GM12892 (cell line): ENCODE measurements around the gene FALEC. TPM values are rescaled to one million over a fixed set of nuclear protein-coding genes. Genes with fewer than 3 reads are reported as not detected.

Experiments
- DNase-seq: peaks from one replicate; pipeline ENCODE4 v3.0.0; 2011; ENCODE audit not compliant: insufficient read length
- FAIRE-seq: peaks from 2 replicates; lab custom pipeline; 2011; peaks lifted over from hg19 to GRCh38; lab: Jason Lieb, UNC
- POLR2A ChIP-seq: IDR thresholded peaks from 2 replicates; pipeline ENCODE4 v1.6.1; 2011; ENCODE audit warnings: low read depth, low read length, control low read depth
- POLR2AphosphoS5 ChIP-seq: IDR thresholded peaks from 2 replicates; pipeline ENCODE4 v1.6.1; 2011; ENCODE audit warnings: low read depth, low read length, control low read depth
- TAF1 ChIP-seq: IDR thresholded peaks from 2 replicates; pipeline ENCODE4 v1.6.1; 2011; ENCODE audit warnings: low read depth, mild to moderate bottlenecking, control low read depth, low read length, borderline replicate concordance
- polyA plus RNA-seq: library from polyadenylated mRNA; unstranded; fragments of >200 nt; gene quantifications from one replicate; pipeline ENCODE4 v1.2.1, GENCODE V29; 2012; ENCODE audit warnings: missing spikeins, inconsistent platforms; ENCODE audit not compliant: missing spikeins

Gene FALEC
- polyA plus RNA-seq, result 1.00 TPM

DNA sequence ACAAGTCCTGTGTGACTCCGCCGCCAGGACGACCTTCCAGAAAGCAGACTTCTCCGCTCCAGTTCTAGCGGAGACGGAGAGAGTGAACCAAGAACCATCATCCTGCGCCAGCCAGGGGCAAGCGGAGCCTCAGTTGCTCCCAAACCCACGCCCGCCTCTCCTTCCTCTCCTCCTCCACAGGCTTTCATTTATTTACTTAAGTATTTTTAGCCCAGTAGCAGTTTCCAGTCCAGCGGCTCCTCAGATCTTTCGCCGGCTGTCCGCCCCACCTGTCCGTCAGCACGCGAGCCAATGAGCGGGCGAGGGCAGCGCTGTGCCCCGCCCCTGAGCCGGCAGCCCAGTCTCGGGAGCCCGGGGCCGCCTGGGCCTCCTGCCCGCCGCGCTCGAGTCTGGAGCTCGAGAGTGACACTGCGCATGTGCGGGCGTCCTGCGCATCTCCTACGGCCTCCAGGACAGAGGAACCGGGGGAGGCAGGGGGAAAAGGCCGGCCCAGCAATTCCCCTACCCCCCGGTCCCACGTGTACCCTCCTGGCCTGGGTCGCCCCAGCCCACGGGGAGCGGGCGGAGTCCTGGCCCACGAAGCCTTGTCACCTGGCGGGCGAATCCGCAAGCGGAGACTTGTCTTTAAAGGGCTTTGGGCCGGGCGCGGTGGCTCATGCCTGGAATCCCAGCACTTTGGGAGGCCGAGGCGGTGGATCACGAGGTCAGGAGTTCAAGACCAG lies at the start of gene FALEC:
TSS of gene FALEC (plus strand) at position 425 of the 722 bp plus-strand sequence.
- DNase-seq, result peak; percentile 98
- no peak for TF ChIP-seq POLR2AphosphoS5
- TF ChIP-seq POLR2A, result peak; percentile 38; the same call in 1 of the 2 replicates
- FAIRE-seq, result peak; percentile 87

GRCh38 chr1:150466964-150467363 lies 48.6 kb upstream of the FALEC start:
- DNase-seq (no peak), FAIRE-seq (no peak)
- TF ChIP-seq TAF1, result no peak
- no peak for TF ChIP-seq POLR2AphosphoS5
- no peak for TF ChIP-seq POLR2A

- DNase-seq, result no peak
- no peak for TF ChIP-seq POLR2AphosphoS5
- no peak for TF ChIP-seq TAF1
- TF ChIP-seq POLR2A, result no peak
- FAIRE-seq, result no peak
These were observed 46.3 kb upstream of the FALEC start for GRCh38 chr1:150469291-150469690.

- FAIRE-seq (no peak), DNase-seq (no peak)
- TF ChIP-seq POLR2AphosphoS5, result no peak
- no peak for TF ChIP-seq TAF1
These were observed 42.9 kb upstream of the FALEC start for GRCh38 chr1:150472601-150473200.

DNA sequence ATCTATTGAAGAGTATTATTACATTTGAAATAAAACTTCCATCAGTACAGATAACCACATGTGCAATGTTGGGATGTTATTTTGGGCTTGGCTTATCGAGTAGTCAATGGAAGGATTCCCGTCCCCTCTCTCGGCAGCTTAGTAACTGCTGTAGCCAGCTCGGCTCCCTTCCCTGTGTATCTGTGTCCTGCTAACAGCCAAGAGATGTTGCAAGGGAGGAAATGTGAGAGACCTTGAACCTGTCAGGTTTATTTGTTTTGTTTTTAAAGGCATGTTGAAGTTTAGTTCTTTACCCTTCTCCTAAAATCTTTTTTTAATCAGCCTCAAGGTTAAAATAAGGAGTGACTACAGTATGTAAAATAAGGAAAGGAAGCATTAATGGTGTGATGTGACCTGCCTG lies 41.9 kb upstream of the FALEC start:
- FAIRE-seq (no peak), DNase-seq (no peak)
- TF ChIP-seq POLR2AphosphoS5 (no peak), TAF1 (no peak), POLR2A (no peak)

GRCh38 chr1:150474869-150475268 lies 40.7 kb upstream of the FALEC start:
- no peak for DNase-seq
- no peak for TF ChIP-seq POLR2A
- no peak for TF ChIP-seq TAF1
- TF ChIP-seq POLR2AphosphoS5, result no peak
- no peak for FAIRE-seq

DNA sequence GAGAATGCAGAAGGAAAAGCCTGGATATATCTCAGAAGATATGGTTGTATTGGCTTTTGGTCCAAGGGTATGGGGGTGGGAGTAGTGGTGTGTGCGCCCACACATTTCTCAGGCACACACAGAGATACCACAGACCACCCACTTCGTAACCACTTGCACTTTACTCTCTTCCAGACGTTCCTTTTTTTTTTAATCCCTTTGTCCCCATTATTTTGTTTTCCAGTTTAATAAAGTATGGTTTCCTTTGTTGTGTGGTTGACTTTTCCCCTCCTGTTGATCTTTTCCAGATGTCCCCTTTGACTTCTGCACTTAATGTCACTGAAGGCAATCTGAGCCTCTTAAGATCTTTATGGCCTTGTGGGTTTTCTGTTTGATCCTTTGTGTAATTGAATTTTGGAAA lies 38.8 kb upstream of the FALEC start:
- TF ChIP-seq POLR2AphosphoS5, result no peak
- TF ChIP-seq POLR2A, result no peak
- TF ChIP-seq TAF1, result no peak
- FAIRE-seq (no peak), DNase-seq (no peak)

DNA sequence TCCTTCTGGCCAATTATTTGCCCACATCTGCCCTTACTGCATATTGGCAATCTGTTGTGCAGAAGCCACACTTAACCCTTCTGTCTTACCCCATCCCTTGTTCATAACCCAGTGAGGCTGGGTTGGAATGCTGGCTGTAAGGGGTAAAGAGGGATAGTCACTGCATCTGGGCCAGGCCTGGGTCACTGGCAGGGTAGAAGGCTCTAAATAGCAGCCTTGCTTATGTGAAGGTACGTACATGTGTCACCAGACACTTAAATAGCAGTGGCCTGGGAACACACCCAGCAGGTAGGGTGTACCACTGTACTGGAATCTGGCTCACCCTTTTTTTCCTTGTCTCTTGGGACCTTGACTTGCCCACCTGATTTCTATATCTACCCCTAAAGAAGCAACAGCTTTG lies 38.2 kb upstream of the FALEC start:
- TF ChIP-seq POLR2A (no peak), POLR2AphosphoS5 (no peak), TAF1 (no peak)
- DNase-seq, result no peak
- no peak for FAIRE-seq

- DNase-seq, result no peak
- no peak for FAIRE-seq
- TF ChIP-seq TAF1 (no peak), POLR2AphosphoS5 (no peak), POLR2A (no peak)
These were observed 37.8 kb upstream of the FALEC start for GRCh38 chr1:150477733-150478132.

GRCh38 chr1:150479370-150479769 lies 36.2 kb upstream of the FALEC start:
- FAIRE-seq, result no peak
- no peak for TF ChIP-seq POLR2AphosphoS5
- TF ChIP-seq TAF1, result no peak
- no peak for TF ChIP-seq POLR2A
- DNase-seq, result no peak

- DNase-seq (no peak), FAIRE-seq (no peak)
- TF ChIP-seq TAF1, result no peak
- TF ChIP-seq POLR2AphosphoS5, result no peak
- TF ChIP-seq POLR2A, result no peak
These were observed 35.6 kb upstream of the FALEC start for GRCh38 chr1:150479927-150480352.

- TF ChIP-seq TAF1, result no peak
- no peak for TF ChIP-seq POLR2AphosphoS5
- TF ChIP-seq POLR2A, result no peak
- FAIRE-seq (no peak), DNase-seq (no peak)
These were observed 31.1 kb upstream of the FALEC start for GRCh38 chr1:150484431-150484830.
